H54 (cell line): ENCODE measurements around the gene IVD.
A peak's percentile ranks its signal among the peaks of the same experiment; 100 is the strongest.

Experiments
- DNase-seq: peaks from one replicate; pipeline ENCODE4 v3.0.0; 2011; ENCODE audit warnings: low spot score, mixed read lengths; ENCODE audit not compliant: insufficient read length
- FAIRE-seq: peaks from 3 replicates; lab custom pipeline; 2011; peaks lifted over from hg19 to GRCh38; lab: Jason Lieb, UNC
- POLR2A ChIP-seq: IDR thresholded peaks from 2 replicates; pipeline ENCODE4 v1.6.1; 2011; ENCODE audit warnings: low read depth, mild to moderate bottlenecking, low read length

The IVD gene

GRCh38 chr15:40405501-40406381 lies at the start of gene IVD:
Gene IVD (plus strand): TSS chr15:40405795. CDS start chr15:40405828, 33 bp downstream.
- peak; percentile 99 for DNase-seq
- TF ChIP-seq POLR2A, result peak; percentile 90
- peak; percentile 94 for FAIRE-seq

- DNase-seq, result no peak
- FAIRE-seq, result no peak
- no peak for TF ChIP-seq POLR2A
These were observed 49.5 kb upstream of the IVD start for GRCh38 chr15:40355976-40356585.

- no peak for FAIRE-seq
- TF ChIP-seq POLR2A, result no peak
- no peak for DNase-seq
These were observed 48.3 kb upstream of the IVD start for GRCh38 chr15:40357246-40357645.

- DNase-seq (peak; percentile 95), FAIRE-seq (no peak)
- no peak for TF ChIP-seq POLR2A
These were observed 47.7 kb upstream of the IVD start, which contains the start of gene DISP2 for GRCh38 chr15:40357723-40358470. Gene DISP2 (plus strand): TSS chr15:40358219. CDS start chr15:40358322, 103 bp downstream.

- FAIRE-seq, result no peak
- no peak for TF ChIP-seq POLR2A
- DNase-seq, result no peak
These were observed 46.9 kb upstream of the IVD start for GRCh38 chr15:40358471-40359353.

GRCh38 chr15:40360015-40360414 lies 45.6 kb upstream of the IVD start:
- DNase-seq, result no peak
- TF ChIP-seq POLR2A, result no peak
- FAIRE-seq, result no peak

GRCh38 chr15:40361640-40362039 lies 44.0 kb upstream of the IVD start:
- DNase-seq, result no peak
- TF ChIP-seq POLR2A, result no peak
- no peak for FAIRE-seq

GRCh38 chr15:40363611-40364010 lies 42.0 kb upstream of the IVD start:
- DNase-seq, result no peak
- no peak for FAIRE-seq
- no peak for TF ChIP-seq POLR2A

GRCh38 chr15:40364251-40364650 lies 41.3 kb upstream of the IVD start:
- FAIRE-seq (no peak), DNase-seq (peak; percentile 68)
- no peak for TF ChIP-seq POLR2A

GRCh38 chr15:40365016-40365415 lies 40.6 kb upstream of the IVD start:
- TF ChIP-seq POLR2A, result no peak
- no peak for FAIRE-seq
- DNase-seq, result no peak

- DNase-seq (no peak), FAIRE-seq (no peak)
- no peak for TF ChIP-seq POLR2A
These were observed 39.8 kb upstream of the IVD start for GRCh38 chr15:40365624-40366456.
